ENCODE results near the gene CCDC197.

The CCDC197 gene

DNA sequence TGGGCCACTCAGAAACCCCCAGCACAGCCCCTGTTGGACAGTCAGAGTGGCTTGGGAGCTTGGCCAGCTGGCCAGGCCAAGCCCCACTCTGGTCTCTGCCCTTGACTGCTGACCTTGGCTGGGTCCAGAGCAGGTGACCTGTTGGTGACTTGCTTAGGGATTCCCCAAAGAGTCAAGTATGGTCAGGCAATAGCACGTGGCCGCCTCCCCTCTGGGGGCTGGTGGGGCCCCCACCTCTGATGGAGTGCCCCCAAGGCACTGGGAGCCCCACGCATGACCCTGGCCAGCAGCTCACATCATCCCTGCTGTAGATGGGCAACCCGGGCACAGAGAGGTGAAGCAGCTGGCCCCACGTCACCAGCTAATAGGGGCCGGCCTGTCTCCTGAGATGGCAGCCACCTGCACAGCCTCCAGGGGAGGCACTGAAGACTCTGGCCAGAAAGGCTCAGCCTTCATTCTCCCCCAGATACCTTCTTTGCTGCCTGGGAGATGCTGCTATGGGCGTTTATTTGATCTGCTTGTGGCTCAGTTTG lies 1.8 kb downstream of the CCDC197 start:
- no peak for DNase-seq (ENCODE audit: low read depth in 1 of 2, low spot score in 1 of 2)

DNA sequence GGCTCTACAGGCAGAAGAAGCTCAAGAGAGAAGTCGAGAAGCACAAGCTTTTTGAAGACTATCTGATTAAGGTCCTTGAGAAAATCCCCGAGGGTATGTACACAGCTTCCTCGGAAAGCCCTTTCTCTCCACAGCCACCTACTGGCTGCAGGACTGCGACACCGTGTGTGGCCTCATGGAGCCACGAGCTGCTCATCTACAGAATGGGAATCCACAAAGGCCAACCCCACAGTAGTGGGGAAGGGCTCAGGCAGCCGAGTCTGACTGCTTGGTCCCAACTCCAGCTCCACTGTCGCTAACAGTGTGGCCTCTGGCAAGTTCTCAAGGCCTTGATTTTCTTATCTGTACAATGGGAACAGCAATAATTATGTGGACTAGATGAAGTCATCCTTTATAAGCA lies 2.5 kb downstream of the CCDC197 start:
- DNase-seq (ENCODE audit: low read depth in 1 of 2, low spot score in 1 of 2) = no peak

DNA sequence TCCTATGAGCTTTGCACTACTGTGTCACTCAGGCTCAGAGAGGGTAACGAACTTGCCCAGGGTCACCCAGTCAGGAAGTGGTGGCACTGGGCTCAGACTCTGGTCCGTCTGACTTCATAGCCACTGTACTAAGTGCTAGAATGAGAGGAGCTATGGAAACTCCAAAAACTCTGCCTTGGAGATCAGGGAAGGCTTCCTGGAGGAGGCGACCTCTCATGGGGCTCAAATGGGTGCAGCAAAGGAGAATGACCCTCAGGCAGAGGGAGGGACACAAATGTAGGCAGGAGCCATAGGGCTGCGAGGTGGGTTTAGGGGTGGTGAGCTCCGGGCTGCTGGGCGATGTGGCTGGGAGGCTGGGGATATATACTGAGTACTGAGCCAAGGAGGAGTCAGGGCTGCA lies 3.2 kb downstream of the CCDC197 start:
- DNase-seq (ENCODE audit: low read depth in 1 of 2, low spot score in 1 of 2) = no peak

- DNase-seq (ENCODE audit: low read depth in 1 of 2, low spot score in 1 of 2) = no peak
Measured at GRCh38 chr14:94001016-94001415, 3.9 kb downstream of the CCDC197 start.

DNA sequence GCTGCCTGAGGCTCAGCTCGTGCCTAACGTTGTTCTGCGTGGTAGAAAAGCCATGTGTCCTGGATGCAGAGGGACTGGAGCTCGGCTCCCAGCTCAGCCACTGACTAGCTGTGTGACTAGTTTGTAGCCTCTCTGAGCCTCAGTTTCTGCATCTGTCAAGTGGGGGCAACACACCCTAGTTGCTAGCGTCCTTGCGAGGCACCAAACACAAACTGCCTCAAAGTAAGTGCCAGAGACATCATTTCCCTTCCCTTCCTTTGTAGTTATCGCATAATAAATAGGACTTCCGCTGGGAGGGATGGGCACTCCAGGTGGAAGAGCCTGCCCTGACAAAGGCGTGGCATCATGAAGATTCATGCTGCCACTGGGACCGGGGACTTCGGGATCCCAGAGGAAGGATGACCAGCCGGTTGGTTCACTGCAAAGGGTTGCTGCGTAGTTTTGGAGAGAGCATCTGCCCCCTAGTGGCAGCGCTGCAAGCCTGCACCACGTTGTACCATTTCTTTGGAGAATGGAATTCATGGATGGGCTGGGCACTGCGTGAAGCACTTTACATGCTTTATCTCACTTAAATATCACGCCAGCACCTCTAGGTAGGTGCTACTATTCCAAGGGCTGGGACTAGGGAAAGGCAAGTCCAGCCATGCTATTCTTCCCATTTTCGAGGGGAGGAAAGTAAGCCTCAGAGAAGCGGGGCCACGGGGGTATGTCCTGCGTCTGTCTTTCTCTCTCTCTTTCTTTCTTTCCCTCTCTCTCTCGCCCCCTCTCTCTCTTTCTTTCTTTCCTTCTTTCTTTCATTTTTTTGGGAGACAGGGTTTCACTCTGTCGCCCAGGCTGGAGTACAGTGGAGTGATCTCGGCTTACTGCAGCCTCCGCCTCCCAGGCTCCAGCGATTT lies 4.6 kb downstream of the CCDC197 start:
- DNase-seq (ENCODE audit: low read depth in 1 of 2, low spot score in 1 of 2) = peak; percentile 31 to 49

DNA sequence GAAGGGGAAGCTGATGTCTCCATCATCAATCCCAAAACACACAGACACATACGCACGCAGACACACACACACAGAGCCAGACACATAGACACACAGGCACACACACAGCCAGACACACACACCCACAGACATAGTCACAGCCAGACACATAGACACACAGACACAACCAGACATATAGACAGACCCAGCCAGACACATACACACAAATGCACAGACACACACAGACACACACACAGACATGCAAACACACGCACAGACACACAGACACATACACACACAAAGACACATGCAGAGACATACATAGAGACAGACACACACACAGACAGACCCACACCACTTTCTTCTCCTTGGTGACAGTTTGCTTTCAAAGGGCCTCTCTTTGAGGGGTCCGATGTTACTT lies 6.3 kb downstream of the CCDC197 start:
- no peak for DNase-seq (ENCODE audit: low read depth in 1 of 2, low spot score in 1 of 2)

- no peak for DNase-seq (ENCODE audit: low read depth in 1 of 2, low spot score in 1 of 2)
Measured at GRCh38 chr14:94004015-94004414, 6.9 kb downstream of the CCDC197 start.

DNA sequence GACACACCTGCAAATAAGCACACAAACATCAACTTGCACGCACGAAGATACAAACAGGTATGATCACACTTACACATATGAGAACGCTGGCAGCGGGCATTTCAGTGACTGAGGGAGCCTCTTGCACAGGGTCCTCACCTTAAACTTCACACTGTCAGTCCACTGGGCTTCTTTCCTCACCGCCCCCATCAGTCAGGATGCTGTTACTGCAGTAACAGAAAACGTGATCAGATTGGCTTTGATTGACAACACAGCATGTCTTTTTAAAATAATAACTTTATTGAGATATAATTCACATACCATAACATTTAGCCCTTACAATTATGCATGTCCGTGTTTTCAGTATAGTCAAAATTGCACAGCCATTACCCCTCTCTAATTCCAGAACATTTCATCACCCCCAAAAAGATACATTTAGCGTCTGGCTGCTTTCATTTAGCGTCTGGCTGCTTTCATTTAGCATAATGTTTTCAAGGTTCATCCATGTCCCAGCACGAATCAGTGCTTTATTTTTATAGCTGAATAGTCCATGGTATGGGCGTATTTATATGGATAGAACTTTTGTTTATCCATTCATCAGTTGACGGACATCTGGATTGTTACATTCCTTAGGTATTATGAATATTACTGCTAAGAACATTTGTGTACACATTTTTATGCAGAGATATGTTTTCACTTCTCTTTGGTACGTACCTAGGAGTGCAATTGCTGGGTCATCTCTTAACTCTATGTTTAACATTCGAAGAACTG lies 8.4 kb downstream of the CCDC197 start:
- no peak for DNase-seq (ENCODE audit: low read depth in 1 of 2, low spot score in 1 of 2)

DNA sequence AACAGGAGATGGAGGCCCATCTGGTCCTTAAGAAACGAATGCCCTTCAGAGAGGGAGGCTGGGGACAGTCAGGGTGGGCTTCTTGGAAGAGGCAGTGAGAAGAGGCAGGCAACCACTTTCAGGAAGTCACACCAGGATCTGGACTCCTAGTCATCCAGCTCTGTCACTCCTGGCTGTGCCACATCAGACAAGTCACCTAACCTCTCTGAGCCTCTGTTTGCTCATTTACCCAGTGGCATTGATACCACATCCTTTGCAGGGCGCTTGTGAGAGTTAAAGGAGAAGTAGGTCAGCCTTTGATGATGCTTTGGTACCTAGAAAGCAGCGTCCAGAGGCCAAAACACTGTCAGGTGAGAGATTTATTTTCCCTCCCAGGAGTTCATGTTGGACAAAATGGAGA lies 11.1 kb downstream of the CCDC197 start:
- DNase-seq (ENCODE audit: low read depth in 1 of 2, low spot score in 1 of 2) = no peak

GRCh38 chr14:94009767-94010166 lies 12.7 kb downstream of the CCDC197 start:
- DNase-seq (ENCODE audit: low read depth in 1 of 2, low spot score in 1 of 2) = no peak

GRCh38 chr14:94010625-94011024 lies 13.5 kb downstream of the CCDC197 start:
- no peak for DNase-seq (ENCODE audit: low read depth in 1 of 2, low spot score in 1 of 2)

GRCh38 chr14:94011795-94012194 lies 14.7 kb downstream of the CCDC197 start:
- DNase-seq (ENCODE audit: low read depth in 1 of 2, low spot score in 1 of 2) = no peak

DNA sequence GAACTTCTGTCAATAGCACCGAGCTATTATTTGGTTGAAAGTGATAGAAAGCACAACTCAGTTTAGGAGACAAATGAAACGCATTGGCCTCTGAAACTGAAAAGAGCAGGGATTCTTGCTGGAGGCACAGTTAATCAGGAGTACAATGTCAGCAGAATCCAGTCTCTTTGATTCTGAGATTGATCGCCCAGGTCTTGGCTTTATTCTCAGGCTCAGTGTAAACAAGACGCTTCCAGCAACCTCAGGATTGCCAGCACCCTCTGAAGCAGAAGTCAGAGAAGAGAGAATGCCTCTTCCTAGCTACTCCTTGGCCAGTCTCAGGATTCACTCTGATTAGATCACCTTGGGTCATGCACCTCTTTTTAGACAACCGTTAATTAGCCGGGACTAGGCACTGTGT lies 17.3 kb downstream of the CCDC197 start:
- DNase-seq (ENCODE audit: low read depth in 1 of 2, low spot score in 1 of 2) = no peak

GRCh38 chr14:94015223-94015622 lies 18.1 kb downstream of the CCDC197 start:
- no peak for DNase-seq (ENCODE audit: low read depth in 1 of 2, low spot score in 1 of 2)

GRCh38 chr14:94016446-94016976 lies 19.4 kb downstream of the CCDC197 start:
- DNase-seq (ENCODE audit: low read depth in 1 of 2, low spot score in 1 of 2) = no peak

DNA sequence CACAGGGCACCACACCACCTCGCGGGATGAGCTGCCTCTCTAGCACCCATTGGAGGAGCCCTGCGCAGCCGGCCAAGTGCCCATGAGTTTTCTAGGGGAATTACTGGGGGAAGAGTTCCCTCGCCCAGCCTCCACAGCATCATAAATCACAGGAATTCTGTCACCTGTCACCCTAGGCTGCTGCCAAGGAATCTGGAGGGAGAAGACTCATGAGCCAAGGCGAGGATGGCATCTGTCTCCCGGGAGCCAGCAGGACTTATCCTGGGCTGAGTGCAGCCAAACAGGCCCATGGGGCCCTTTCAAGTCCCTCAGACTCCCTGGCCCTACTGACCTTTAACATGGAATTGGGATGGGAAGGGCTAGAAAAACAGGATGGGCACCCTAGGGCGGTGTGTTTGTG lies 21.2 kb downstream of the CCDC197 start:
- no peak for DNase-seq (ENCODE audit: low read depth in 1 of 2, low spot score in 1 of 2)

- no peak for DNase-seq (ENCODE audit: low read depth in 1 of 2, low spot score in 1 of 2)
Measured at GRCh38 chr14:94019329-94019728, 22.2 kb downstream of the CCDC197 start.

- no peak for DNase-seq (ENCODE audit: low read depth in 1 of 2, low spot score in 1 of 2)
Measured at GRCh38 chr14:94020267-94020666, 23.2 kb downstream of the CCDC197 start.

DNA sequence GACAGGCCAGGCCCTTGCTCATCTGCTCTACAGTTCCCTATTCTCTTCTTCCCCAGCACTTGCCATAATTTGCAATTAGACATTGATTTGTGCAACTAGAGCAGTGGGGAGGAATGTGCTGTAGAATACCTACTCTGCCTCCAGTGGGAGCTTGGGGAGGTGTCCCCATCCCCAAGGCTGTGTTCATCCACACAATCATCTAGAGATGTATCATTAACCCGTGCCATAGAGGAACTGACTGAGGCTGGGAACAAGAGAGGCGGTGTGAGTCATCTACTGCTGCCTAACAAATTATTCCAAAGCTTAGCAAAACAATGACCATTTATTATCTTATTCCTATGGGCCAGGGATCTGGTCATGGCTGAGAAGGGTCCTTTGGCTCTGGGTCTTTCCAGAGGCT lies 23.9 kb downstream of the CCDC197 start:
- no peak for DNase-seq (ENCODE audit: low read depth in 1 of 2, low spot score in 1 of 2)

GRCh38 chr14:94021416-94022157 lies 24.5 kb downstream of the CCDC197 start:
- DNase-seq (ENCODE audit: low read depth in 1 of 2, low spot score in 1 of 2) = no peak

Data from activated T-helper 1 cell treated with anti-CD3 and anti-CD28 coated beads, Interleukin-2, amount 50 U/mL, for 16 hours (primary cell).